Fibroblast of lung (primary cell): ENCODE measurements around the gene GPR180. TPM values are rescaled to one million over a fixed set of nuclear protein-coding genes. Genes with fewer than 3 reads are reported as not detected.

ENCODE experiments used
- DNase-seq, 2 donors: peaks; one replicate each; pipeline versions ENCODE4 v3.0.0 to v3.0.0-alpha.2; 2010; ENCODE audit warnings: low read depth in 2 of 2
- H2AFZ ChIP-seq: 2 replicates; pipeline ENCODE4 v1.5.1; 2012; ENCODE audit warnings: low read length, control low read depth, inconsistent platforms
- H3K27ac ChIP-seq: 2 replicates; pipeline ENCODE4 v1.5.1; 2011; ENCODE audit warnings: low read length, control low read depth; ENCODE audit not compliant: insufficient read depth
- H3K27me3 ChIP-seq: 2 replicates; pipeline ENCODE4 v1.5.1; 2011; ENCODE audit warnings: mild to moderate bottlenecking, low read length; ENCODE audit not compliant: control insufficient read depth, insufficient read depth
- H3K36me3 ChIP-seq: 2 replicates; pipeline ENCODE4 v1.5.1; 2011; ENCODE audit warnings: low read length; ENCODE audit not compliant: control insufficient read depth, insufficient read depth
- H3K4me1 ChIP-seq: 2 replicates; pipeline ENCODE4 v1.5.1; 2011; ENCODE audit warnings: low read length; ENCODE audit not compliant: control insufficient read depth, insufficient read depth; ENCODE audit errors: extremely low read depth
- H3K4me2 ChIP-seq: 2 replicates; pipeline ENCODE4 v1.5.1; 2011; ENCODE audit warnings: low read length, control low read depth; ENCODE audit not compliant: insufficient read depth; ENCODE audit errors: extremely low read depth
- H3K4me3 ChIP-seq, 4 experiments: fragments of 200-600 bp in 1 of 4; sonication (generic) in 1 of 4; replicated peaks in 1 of 4; 2 replicates each; pipeline ENCODE4 v1.5.1; 2011 to 2016; ENCODE audit warnings: low read length in 4 of 4, low read depth in 3 of 4, mild to moderate bottlenecking in 3 of 4, control low read depth in 2 of 4, inconsistent platforms in 1 of 4, mixed read lengths in 1 of 4; ENCODE audit not compliant: insufficient read depth in 1 of 4; ENCODE audit errors: control extremely low read depth in 1 of 4
- H3K79me2 ChIP-seq: 2 replicates; pipeline ENCODE4 v1.5.1; 2012; ENCODE audit warnings: mild to moderate bottlenecking, low read length, inconsistent platforms; ENCODE audit not compliant: control insufficient read depth, insufficient read depth
- H3K9ac ChIP-seq: 2 replicates; pipeline ENCODE4 v1.5.1; 2011; ENCODE audit warnings: mild to moderate bottlenecking, low read length, control low read depth; ENCODE audit not compliant: insufficient read depth
- H3K9me3 ChIP-seq: 2 replicates; pipeline ENCODE4 v1.5.1; 2012; ENCODE audit warnings: low read depth, low read length; ENCODE audit not compliant: control insufficient read depth, insufficient read depth
- H4K20me1 ChIP-seq: 2 replicates; pipeline ENCODE4 v1.5.1; 2011; ENCODE audit warnings: low read length; ENCODE audit not compliant: control insufficient read depth, insufficient read depth; ENCODE audit errors: extremely low read depth
- EZH2 ChIP-seq: IDR thresholded peaks from 2 replicates; pipeline ENCODE4 v1.5.1; 2012; ENCODE audit warnings: low read length, control low read depth, mild to moderate bottlenecking; ENCODE audit errors: missing control alignments
- polyA plus RNA-seq, 2 donors: library from polyadenylated mRNA; depleted of rRNA in 1 of 2; stranded (reverse) in 1 of 2; unstranded in 1 of 2; fragments of >200 nt; gene quantifications; 2 replicates each; pipeline ENCODE4 v1.2.1, GENCODE V29; 2011 to 2012; ENCODE audit warnings: missing spikeins in 1 of 2
- total RNA-seq: library from RNA; depleted of rRNA; stranded (reverse); fragments of >200 nt; gene quantifications from 2 replicates; pipeline ENCODE4 v1.2.1, GENCODE V29; 2014
- TF ChIP-seq, protein P1 (sequence below), 2 donors: IDR thresholded peaks in 1 of 2; conservative IDR thresholded peaks in 1 of 2; 1 replicate in 1 of 2; 2 replicates in 1 of 2; pipeline ENCODE4 v1.5.1; 2011 to 2012; ENCODE audit warnings: low read length in 2 of 2, control low read depth in 1 of 2, inconsistent platforms in 1 of 2, low read depth in 1 of 2, mild to moderate bottlenecking in 1 of 2

GPR180 gene
- total and polyA plus RNA-seq, 2 donors (not counting 1 experiment from before 2014, with no cell fraction given) = 9.0 to 12.1 TPM

- Histone ChIP-seq H3K27me3 (no peaks in the 10 kb centered on the region), H3K9ac (no peak overlapping the region), H2AFZ (no peak overlapping the region), H3K4me2 (no peak overlapping the region), H3K9me3 (no peaks in the 10 kb centered on the region), H3K4me1 (no peaks in the 10 kb centered on the region), H3K36me3 (peaks cover 4% of the 10 kb centered on the region), H3K4me3 (no peak overlapping the region), H4K20me1 (peaks cover 2% of the 10 kb centered on the region), H3K79me2 (no peaks in the 10 kb centered on the region), H3K27ac (no peak overlapping the region)
- DNase-seq = peak; percentile 11 to 49
- TF ChIP-seq, protein P1, sequence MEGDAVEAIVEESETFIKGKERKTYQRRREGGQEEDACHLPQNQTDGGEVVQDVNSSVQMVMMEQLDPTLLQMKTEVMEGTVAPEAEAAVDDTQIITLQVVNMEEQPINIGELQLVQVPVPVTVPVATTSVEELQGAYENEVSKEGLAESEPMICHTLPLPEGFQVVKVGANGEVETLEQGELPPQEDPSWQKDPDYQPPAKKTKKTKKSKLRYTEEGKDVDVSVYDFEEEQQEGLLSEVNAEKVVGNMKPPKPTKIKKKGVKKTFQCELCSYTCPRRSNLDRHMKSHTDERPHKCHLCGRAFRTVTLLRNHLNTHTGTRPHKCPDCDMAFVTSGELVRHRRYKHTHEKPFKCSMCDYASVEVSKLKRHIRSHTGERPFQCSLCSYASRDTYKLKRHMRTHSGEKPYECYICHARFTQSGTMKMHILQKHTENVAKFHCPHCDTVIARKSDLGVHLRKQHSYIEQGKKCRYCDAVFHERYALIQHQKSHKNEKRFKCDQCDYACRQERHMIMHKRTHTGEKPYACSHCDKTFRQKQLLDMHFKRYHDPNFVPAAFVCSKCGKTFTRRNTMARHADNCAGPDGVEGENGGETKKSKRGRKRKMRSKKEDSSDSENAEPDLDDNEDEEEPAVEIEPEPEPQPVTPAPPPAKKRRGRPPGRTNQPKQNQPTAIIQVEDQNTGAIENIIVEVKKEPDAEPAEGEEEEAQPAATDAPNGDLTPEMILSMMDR (conservative IDR thresholded peaks at IDR 0.05 in 1 of 2, IDR thresholded peaks at IDR 0.05 in 1 of 2; ENCODE audit: low read depth in 1 of 2, low read length in 2 of 2) = peak; percentile 53 to 63
- TF ChIP-seq EZH2 = no peak
Measured at GRCh38 chr13:94620286-94620896, 18.7 kb downstream of the GPR180 start.

GRCh38 chr13:94622344-94622743 lies 20.7 kb downstream of the GPR180 start:
- H3K79me2 ChIP-seq = no peaks in the 10 kb centered on the region
- no peak overlapping the region for H3K9ac ChIP-seq
- TF ChIP-seq EZH2 = no peak
- TF ChIP-seq, protein P1 (conservative IDR thresholded peaks at IDR 0.05 in 1 of 2, IDR thresholded peaks at IDR 0.05 in 1 of 2; ENCODE audit: low read depth in 1 of 2, low read length in 2 of 2) = no peak
- H4K20me1 ChIP-seq = peaks cover 2% of the 10 kb centered on the region
- H3K4me1 ChIP-seq = no peaks in the 10 kb centered on the region
- H2AFZ ChIP-seq = no peak overlapping the region
- no peak overlapping the region for H3K27ac ChIP-seq
- DNase-seq = no peak
- peaks cover 4% of the 10 kb centered on the region for H3K36me3 ChIP-seq
- no peak overlapping the region for H3K4me3 ChIP-seq
- no peaks in the 10 kb centered on the region for H3K9me3 ChIP-seq
- H3K27me3 ChIP-seq = no peaks in the 10 kb centered on the region
- no peak overlapping the region for H3K4me2 ChIP-seq

DNA sequence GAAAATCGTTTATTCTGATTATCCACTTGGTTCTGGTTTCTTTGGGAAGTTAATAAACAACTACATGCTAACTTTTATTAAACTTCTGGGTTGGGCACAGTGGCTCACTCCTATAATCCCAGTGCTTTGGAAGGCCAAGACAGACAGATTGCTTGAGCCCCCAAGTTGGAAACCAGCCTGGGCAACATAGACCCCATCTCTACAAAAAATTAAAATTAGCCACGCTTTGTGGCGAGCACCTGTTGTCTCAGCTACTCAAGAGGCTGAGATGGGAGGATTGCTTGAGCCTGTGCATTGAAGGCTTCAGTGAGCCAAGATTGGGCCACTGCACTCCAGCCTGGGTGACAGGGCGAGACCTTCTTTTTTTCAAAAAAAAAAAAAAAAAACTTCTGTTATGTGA lies 21.7 kb downstream of the GPR180 start:
- peaks cover 2% of the 10 kb centered on the region for H4K20me1 ChIP-seq
- no peak overlapping the region for H3K9ac ChIP-seq
- no peaks in the 10 kb centered on the region for H3K4me1 ChIP-seq
- no peak overlapping the region for H3K27ac ChIP-seq
- no peak overlapping the region for H3K4me2 ChIP-seq
- H2AFZ ChIP-seq = no peak overlapping the region
- H3K79me2 ChIP-seq = no peaks in the 10 kb centered on the region
- peaks cover 4% of the 10 kb centered on the region for H3K36me3 ChIP-seq
- no peak overlapping the region for H3K4me3 ChIP-seq
- no peaks in the 10 kb centered on the region for H3K9me3 ChIP-seq
- DNase-seq = no peak
- H3K27me3 ChIP-seq = no peaks in the 10 kb centered on the region
- TF ChIP-seq, protein P1 (conservative IDR thresholded peaks at IDR 0.05 in 1 of 2, IDR thresholded peaks at IDR 0.05 in 1 of 2; ENCODE audit: low read depth in 1 of 2, low read length in 2 of 2) = no peak
- no peak for TF ChIP-seq EZH2
